ENCODE results near the gene ZNF195.
"Not testable (repeated sequence)": the region's sequence is repeated elsewhere in the genome, so short reads cannot be mapped to it uniquely, and the experiment has no call there.

DNA sequence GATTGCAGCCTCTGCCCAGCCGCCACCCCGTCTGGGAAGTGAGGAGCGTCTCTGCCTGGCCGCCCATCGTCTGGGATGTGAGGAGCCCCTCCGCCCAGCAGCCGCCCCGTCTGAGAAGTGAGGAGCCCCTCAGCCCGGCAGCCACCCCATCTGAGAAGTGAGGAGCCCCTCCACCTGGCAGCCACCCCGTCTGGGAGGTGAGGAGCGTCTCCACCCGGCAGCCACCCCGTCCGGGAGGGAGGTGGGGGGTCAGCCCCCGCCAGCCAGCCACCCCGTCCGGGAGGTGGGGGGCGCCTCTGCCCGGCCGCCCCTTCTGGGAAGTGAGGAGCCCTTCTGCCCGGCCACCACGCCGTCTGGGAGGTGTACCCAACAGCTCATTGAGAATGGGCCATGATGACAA lies 18.3 kb upstream of the ZNF195 start:
- TF ChIP-seq, protein P1, sequence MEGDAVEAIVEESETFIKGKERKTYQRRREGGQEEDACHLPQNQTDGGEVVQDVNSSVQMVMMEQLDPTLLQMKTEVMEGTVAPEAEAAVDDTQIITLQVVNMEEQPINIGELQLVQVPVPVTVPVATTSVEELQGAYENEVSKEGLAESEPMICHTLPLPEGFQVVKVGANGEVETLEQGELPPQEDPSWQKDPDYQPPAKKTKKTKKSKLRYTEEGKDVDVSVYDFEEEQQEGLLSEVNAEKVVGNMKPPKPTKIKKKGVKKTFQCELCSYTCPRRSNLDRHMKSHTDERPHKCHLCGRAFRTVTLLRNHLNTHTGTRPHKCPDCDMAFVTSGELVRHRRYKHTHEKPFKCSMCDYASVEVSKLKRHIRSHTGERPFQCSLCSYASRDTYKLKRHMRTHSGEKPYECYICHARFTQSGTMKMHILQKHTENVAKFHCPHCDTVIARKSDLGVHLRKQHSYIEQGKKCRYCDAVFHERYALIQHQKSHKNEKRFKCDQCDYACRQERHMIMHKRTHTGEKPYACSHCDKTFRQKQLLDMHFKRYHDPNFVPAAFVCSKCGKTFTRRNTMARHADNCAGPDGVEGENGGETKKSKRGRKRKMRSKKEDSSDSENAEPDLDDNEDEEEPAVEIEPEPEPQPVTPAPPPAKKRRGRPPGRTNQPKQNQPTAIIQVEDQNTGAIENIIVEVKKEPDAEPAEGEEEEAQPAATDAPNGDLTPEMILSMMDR (conservative IDR thresholded peaks at IDR 0.05 in 1 of 2, IDR thresholded peaks at IDR 0.05 in 1 of 2; ENCODE audit: extremely low read depth in 1 of 2, insufficient read depth in 1 of 2, low read depth in 1 of 2, low read length in 2 of 2): not testable (repeated sequence)
- not testable (repeated sequence) for TF ChIP-seq EZH2 (IDR thresholded peaks at IDR 0.05; ENCODE audit: borderline replicate concordance, low read length)
